K562 (cell line): Measurements from ENCODE around the gene PLA2G12B. TPM values are rescaled to one million over a fixed set of nuclear protein-coding genes. Genes with fewer than 3 reads are reported as not detected.
A peak's percentile ranks its signal among the peaks of the same experiment; 100 is the strongest.

ENCODE experiments used
- ATAC-seq: fragments of 200-7000 bp; cut with Tn5 transposase; 3 replicates; pipeline ENCODE4 v1.9.1; 2020; ENCODE audit warnings: moderate library complexity
- BruUV-seq: library from RNA; stranded (reverse); fragments of 400-500 nt; replicated peaks from 2 replicates; lab custom pipeline; 2021; lab: Mats Ljungman, UMichigan
- CTCF ChIA-PET: fragments of 300-600 bp; formaldehyde crosslinking; extraction: SDS; loops from one replicate; lab custom pipeline; 2021; ENCODE audit warnings: low intra/inter-chr PET ratio; lab: Yijun Ruan, JAX
- POLR2A ChIA-PET: fragments of 300-600, 350-650 bp; sonication (Branson Sonifier 250); formaldehyde crosslinking; extraction: SDS; loops from one replicate; lab custom pipeline; 2021; ENCODE audit warnings: antibody characterized with exemption, inconsistent platforms; lab: Yijun Ruan, JAX
- DNase-seq, 4 experiments: peaks; one replicate each; pipeline versions ENCODE4 v3.0.0 to v3.0.0-alpha.2; 2011 to 2018; ENCODE audit warnings: low spot score in 3 of 4, mixed read lengths in 3 of 4; ENCODE audit errors: extremely low read depth in 1 of 4
- FAIRE-seq: peaks from 2 replicates; lab custom pipeline; 2011; peaks lifted over from hg19 to GRCh38; lab: Jason Lieb, UNC
- H2AFZ ChIP-seq: 2 replicates; pipeline ENCODE4 v1.6.0; 2011; ENCODE audit warnings: low read depth, low read length, control low read depth, inconsistent platforms
- H3K27ac ChIP-seq: fragments of 200-600 bp; 3 replicates; pipeline ENCODE4 v1.8.0; 2011; ENCODE audit warnings: low read depth, mild to moderate bottlenecking, control low read depth, inconsistent platforms, low read length, moderate library complexity, mixed read lengths; ENCODE audit errors: extremely low read depth
- H3K27me3 ChIP-seq, 2 experiments: fragments of 300-600 bp in 1 of 2; 2 replicates in 1 of 2; 3 replicates in 1 of 2; pipeline versions ENCODE4 v1.6.0 to v1.8.0; 2011; ENCODE audit warnings: inconsistent platforms in 2 of 2, low read length in 2 of 2, mild to moderate bottlenecking in 1 of 2, mixed read lengths in 1 of 2, moderate library complexity in 1 of 2; ENCODE audit not compliant: control insufficient read depth in 2 of 2, insufficient read depth in 2 of 2
- H3K36me3 ChIP-seq: fragments of 300-600 bp; 3 replicates; pipeline ENCODE4 v1.8.0; 2011; ENCODE audit warnings: mild to moderate bottlenecking, low read length, inconsistent platforms; ENCODE audit not compliant: control insufficient read depth, insufficient read depth
- H3K4me1 ChIP-seq, 2 experiments: fragments of 200-600 bp in 1 of 2; replicated peaks in 1 of 2; 2 replicates in 1 of 2; 3 replicates in 1 of 2; pipeline versions ENCODE4 v1.5.1 to v1.8.0; 2011; ENCODE audit warnings: inconsistent platforms in 2 of 2, low read length in 2 of 2, mild to moderate bottlenecking in 1 of 2, mixed read lengths in 1 of 2, moderate library complexity in 1 of 2; ENCODE audit not compliant: control insufficient read depth in 2 of 2, insufficient read depth in 2 of 2
- H3K4me2 ChIP-seq: 2 replicates; pipeline ENCODE4 v1.6.1; 2011; ENCODE audit warnings: low read length, control low read depth, inconsistent platforms, mixed read lengths; ENCODE audit not compliant: insufficient read depth
- H3K4me3 ChIP-seq: fragments of 200-600 bp; sonication (generic), shearing (Covaris generic); 2 replicates; pipeline ENCODE4 v1.5.1; 2016; ENCODE audit warnings: control low read depth, inconsistent platforms
- H3K79me2 ChIP-seq: fragments of 200-600 bp; 3 replicates; pipeline ENCODE4 v1.8.0; 2011; ENCODE audit warnings: low read length, inconsistent platforms; ENCODE audit not compliant: control insufficient read depth, insufficient read depth
- H3K9ac ChIP-seq, 2 experiments: 2 replicates each; pipeline versions ENCODE4 v1.6.0 to v1.6.1; 2011; ENCODE audit warnings: low read depth in 2 of 2, low read length in 2 of 2, control low read depth in 1 of 2, inconsistent platforms in 1 of 2, mild to moderate bottlenecking in 1 of 2, mixed read lengths in 1 of 2; ENCODE audit not compliant: insufficient read depth in 1 of 2
- H3K9me1 ChIP-seq: one replicate; pipeline ENCODE4 v1.6.0; 2011; ENCODE audit warnings: inconsistent platforms, mild to moderate bottlenecking, low read length, moderate library complexity; ENCODE audit not compliant: control insufficient read depth, insufficient read depth
- H3K9me3 ChIP-seq: replicated peaks from 2 replicates; pipeline ENCODE4 v1.5.1; 2011; ENCODE audit warnings: low read depth, low read length, inconsistent platforms; ENCODE audit not compliant: control insufficient read depth, insufficient read depth
- H4K20me1 ChIP-seq: replicated peaks from 2 replicates; pipeline ENCODE4 v1.6.1; 2011; ENCODE audit warnings: low read length, inconsistent platforms, mixed read lengths; ENCODE audit not compliant: control insufficient read depth, insufficient read depth
- BDP1 ChIP-seq: IDR thresholded peaks from 3 replicates; pipeline ENCODE4 v1.6.1; 2011; ENCODE audit not compliant: insufficient read length, insufficient read depth
- C11orf30 ChIP-seq: fragments of 450-650 bp; IDR thresholded peaks from 2 replicates; pipeline ENCODE4 v1.6.1; 2016; ENCODE audit warnings: low read depth, mild to moderate bottlenecking
- DLX4 ChIP-seq: fragments of 250-450 bp; sonication (Bioruptor Pico); IDR thresholded peaks from 2 replicates; pipeline ENCODE4 v1.6.1; 2021; ENCODE audit warnings: mild to moderate bottlenecking
- DPF2 ChIP-seq: fragments of 450-650 bp; IDR thresholded peaks from 2 replicates; pipeline ENCODE4 v1.6.1; 2016
- HLTF ChIP-seq: fragments of 450-650 bp; IDR thresholded peaks from 2 replicates; pipeline ENCODE4 v1.6.1; 2016
- MAFK ChIP-seq: IDR thresholded peaks from 2 replicates; pipeline ENCODE4 v1.6.1; 2011; ENCODE audit warnings: low read length, improper control_type of control experiment
- NCOA2 ChIP-seq, 2 experiments: fragments of 450-650 bp; IDR thresholded peaks; 2 replicates each; pipeline ENCODE4 v1.6.1; 2018; ENCODE audit warnings: mild to moderate bottlenecking in 2 of 2, moderate library complexity in 1 of 2; ENCODE audit not compliant: partially characterized antibody in 2 of 2
- NFIC ChIP-seq: fragments of 450-650 bp; IDR thresholded peaks from 2 replicates; pipeline ENCODE4 v1.6.1; 2017; ENCODE audit warnings: mild to moderate bottlenecking, inconsistent platforms
- NFIX ChIP-seq: fragments of 250-450 bp; sonication (Bioruptor Pico); IDR thresholded peaks from 2 replicates; pipeline ENCODE4 v1.4.0; 2020; ENCODE audit warnings: low read depth, mild to moderate bottlenecking, moderate library complexity
- PHF20 ChIP-seq: fragments of 450-650 bp; IDR thresholded peaks from 2 replicates; pipeline ENCODE4 v1.6.1; 2018; ENCODE audit not compliant: partially characterized antibody
- SUPT5H ChIP-seq: fragments of 450-650 bp; IDR thresholded peaks from 2 replicates; pipeline ENCODE4 v1.6.1; 2016
- TAF1 ChIP-seq: IDR thresholded peaks from 2 replicates; pipeline ENCODE4 v1.6.1; 2011; ENCODE audit warnings: mild to moderate bottlenecking, low read length, moderate library complexity; ENCODE audit not compliant: insufficient read depth, control insufficient read depth, severe bottlenecking; ENCODE audit errors: extremely low read depth
- TBL1XR1 ChIP-seq, 2 experiments: IDR thresholded peaks; 2 replicates each; pipeline ENCODE4 v1.6.1; 2012; ENCODE audit warnings: improper control_type of control experiment in 2 of 2, low read length in 2 of 2, mild to moderate bottlenecking in 1 of 2
- ZBTB12 ChIP-seq: fragments of 250-450 bp; sonication (Bioruptor Pico); IDR thresholded peaks from 2 replicates; pipeline ENCODE4 v1.4.0; 2020
- ZFPM2 ChIP-seq: fragments of 250-450 bp; sonication (Bioruptor Pico); IDR thresholded peaks from 2 replicates; pipeline ENCODE4 v1.5.1; 2022; ENCODE audit warnings: mild to moderate bottlenecking
- ZNF133 ChIP-seq: fragments of 250-450 bp; sonication (Bioruptor Pico); IDR thresholded peaks from 2 replicates; pipeline ENCODE4 v1.4.0; 2020; ENCODE audit warnings: mild to moderate bottlenecking
- ZNF395 ChIP-seq: fragments of 200-800 bp; sonication (Bioruptor generic); IDR thresholded peaks from 2 replicates; pipeline ENCODE4 v1.6.1; 2017; ENCODE audit warnings: missing genetic modification characterization, missing compliant biosample characterization
- ZNF717 ChIP-seq: fragments of 250-450 bp; sonication (Bioruptor Pico); IDR thresholded peaks from 2 replicates; pipeline ENCODE4 v1.5.0; 2021
- WGBS: fragments of 100-300 bp; shearing (Covaris generic); methylation state at CpG from one replicate; pipeline ENCODE4 v1.1.6; 2016; ENCODE audit warnings: low coverage, mixed read lengths; ENCODE audit not compliant: insufficient coverage; ENCODE audit errors: missing lambda C conversion rate; 5-methylcytosine and 5-hydroxymethylcytosine counted together
- in situ Hi-C: fragments of 300-500 bp; cut with MboI; formaldehyde crosslinking; loops from 4 replicates; pipeline ENCODE4 v1.15.0; 2018; ENCODE audit warnings: inconsistent platforms, mixed read lengths
- intact Hi-C: fragments of 100-400 bp; cut with micrococcal nuclease; formaldehyde crosslinking; loops from 2 replicates; pipeline ENCODE4 v1.14.2; 2022
- polyA plus RNA-seq, 8 experiments: library from polyadenylated mRNA; depleted of rRNA in 4 of 8; stranded (reverse) in 5 of 8; unstranded in 3 of 8; fragments of >200 nt; fragmentation: Nextera tagmentation in 2 of 8; fragmentation: Illumina TruSeq in 1 of 8; extraction: Ambion mirVana in 2 of 8; extraction: Trizol in 1 of 8; gene quantifications; 2 replicates each; pipeline versions ENCODE4 v1.2.1 to v1.2.3, GENCODE V29; 2011 to 2014; ENCODE audit warnings: inconsistent platforms in 1 of 8, missing spikeins in 1 of 8
- total RNA-seq, 7 experiments: library from RNA; depleted of rRNA in 6 of 7; stranded (reverse); fragments of >200 nt in 6 of 7; fragmentation: Illumina TruSeq in 2 of 7; extraction: Trizol in 2 of 7; gene quantifications; 2 replicates each; pipeline versions ENCODE4 v1.2.1 to v1.2.3, GENCODE V29; 2011 to 2021; ENCODE audit warnings: low replicate concordance in 1 of 7
- TF ChIP-seq, protein P1 (sequence below): fragments of 250-450 bp; sonication (Bioruptor Pico); IDR thresholded peaks from 2 replicates; pipeline ENCODE4 v1.8.0; 2021; ENCODE audit warnings: borderline replicate concordance, mild to moderate bottlenecking, moderate library complexity; ENCODE audit not compliant: poor library complexity, severe bottlenecking
- TF ChIP-seq, protein P2 (sequence below), 2 experiments: fragments of 450-650 bp in 1 of 2; sonication (generic) in 1 of 2; formaldehyde crosslinking in 1 of 2; IDR thresholded peaks in 1 of 2; conservative IDR thresholded peaks in 1 of 2; 2 replicates each; pipeline versions ENCODE4 v1.6.1 to v1.8.1; 2016 to 2023; ENCODE audit warnings: mild to moderate bottlenecking in 2 of 2, moderate library complexity in 2 of 2, inconsistent platforms in 1 of 2, missing genetic modification reagents in 1 of 2

Gene PLA2G12B
- total and polyA plus RNA-seq, 9 of the 15 experiments (the other 6 are each of a cell fraction or from before 2014, with no cell fraction given), result not detected

GRCh38 chr10:72895236-72895850 is 59.3 kb downstream of the PLA2G12B start:
- intact Hi-C loops, result no loop called here
- no peak overlapping the region for H3K4me2 ChIP-seq
- POLR2A ChIA-PET, result interaction anchor here (0.8 kb wide), 1 partner anchor 14 kb away, joined by 3 read pairs; no protein-coding TSS in a partner anchor
- no peak overlapping the region for H2AFZ ChIP-seq
- CTCF ChIA-PET, result no interaction called here
- no peaks in the 10 kb centered on the region for H4K20me1 ChIP-seq
- no peaks in the 10 kb centered on the region for H3K36me3 ChIP-seq
- in situ Hi-C loops, result no loop called here
- peaks cover 0 to 5% of the 10 kb centered on the region in 2 experiments; a peak in 3 of 5 replicates for H3K4me1 ChIP-seq
- no peak overlapping the region for H3K9ac ChIP-seq
- no peaks in the 10 kb centered on the region for H3K9me3 ChIP-seq
- ATAC-seq (no peak), FAIRE-seq (no peak), DNase-seq (no peak)
- WGBS, result 18% methylated on average over 11 of the region's 11 CpGs
- BruUV-seq, result no TSS peak
- H3K79me2 ChIP-seq, result no peaks in the 10 kb centered on the region
- no peak overlapping the region for H3K4me3 ChIP-seq
- H3K27ac ChIP-seq, result no peak overlapping the region
- no peaks in the 10 kb centered on the region for H3K9me1 ChIP-seq
- peaks cover 5 to 6% of the 10 kb centered on the region in 2 experiments; a peak in 4 of 5 replicates for H3K27me3 ChIP-seq
- TF ChIP-seq TBL1XR1 (IDR thresholded peaks at IDR 0.05; ENCODE audit: low read length in 2 of 2), result no peak
- TF ChIP-seq MAFK, result no peak
- no peak for TF ChIP-seq DLX4
- TF ChIP-seq HLTF, result no peak
- TF ChIP-seq PHF20, result no peak
- no peak for TF ChIP-seq ZNF133
- TF ChIP-seq ZBTB12 (CRISPR knock-in tag), result no peak
- no peak for TF ChIP-seq BDP1
- no peak for TF ChIP-seq ZNF395 (CRISPR knock-in tag)
- TF ChIP-seq C11orf30, result no peak
- no peak for TF ChIP-seq ZNF717 (CRISPR knock-in tag)
- TF ChIP-seq, protein P1, sequence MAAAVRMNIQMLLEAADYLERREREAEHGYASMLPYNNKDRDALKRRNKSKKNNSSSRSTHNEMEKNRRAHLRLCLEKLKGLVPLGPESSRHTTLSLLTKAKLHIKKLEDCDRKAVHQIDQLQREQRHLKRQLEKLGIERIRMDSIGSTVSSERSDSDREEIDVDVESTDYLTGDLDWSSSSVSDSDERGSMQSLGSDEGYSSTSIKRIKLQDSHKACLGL, result no peak
- peak; percentile 94 for TF ChIP-seq NFIX (CRISPR knock-in tag)
- TF ChIP-seq TAF1, result no peak
- TF ChIP-seq, protein P2, sequence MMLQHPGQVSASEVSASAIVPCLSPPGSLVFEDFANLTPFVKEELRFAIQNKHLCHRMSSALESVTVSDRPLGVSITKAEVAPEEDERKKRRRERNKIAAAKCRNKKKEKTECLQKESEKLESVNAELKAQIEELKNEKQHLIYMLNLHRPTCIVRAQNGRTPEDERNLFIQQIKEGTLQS (IDR thresholded peaks at IDR 0.05), result no peak
- TF ChIP-seq, protein P2 (CRISPR knock-in tag; conservative IDR thresholded peaks at IDR 0.05), result no peak
- TF ChIP-seq NCOA2 (IDR thresholded peaks at IDR 0.05; ENCODE audit: partially characterized antibody in 2 of 2), result peak in 1 of 2 experiments; percentile 44
- peak; percentile 99 for TF ChIP-seq NFIC
- no peak for TF ChIP-seq DPF2
- TF ChIP-seq ZFPM2, result no peak
- no peak for TF ChIP-seq SUPT5H
